ENCODE data around the gene MCRIP2.

MCRIP2 gene

GRCh38 chr16:667113-667779 is 25.6 kb downstream of the MCRIP2 start:
- peak overlapping the region; percentile 20 for H3K4me3 ChIP-seq (ENCODE audit: low read depth, low read length)
- no peak for TF ChIP-seq CTCF (IDR thresholded peaks at IDR 0.05; ENCODE audit: insufficient read depth, low read depth, low read length, missing control alignments)
- DNase-seq (ENCODE audit: low read depth) = no peak

DNA sequence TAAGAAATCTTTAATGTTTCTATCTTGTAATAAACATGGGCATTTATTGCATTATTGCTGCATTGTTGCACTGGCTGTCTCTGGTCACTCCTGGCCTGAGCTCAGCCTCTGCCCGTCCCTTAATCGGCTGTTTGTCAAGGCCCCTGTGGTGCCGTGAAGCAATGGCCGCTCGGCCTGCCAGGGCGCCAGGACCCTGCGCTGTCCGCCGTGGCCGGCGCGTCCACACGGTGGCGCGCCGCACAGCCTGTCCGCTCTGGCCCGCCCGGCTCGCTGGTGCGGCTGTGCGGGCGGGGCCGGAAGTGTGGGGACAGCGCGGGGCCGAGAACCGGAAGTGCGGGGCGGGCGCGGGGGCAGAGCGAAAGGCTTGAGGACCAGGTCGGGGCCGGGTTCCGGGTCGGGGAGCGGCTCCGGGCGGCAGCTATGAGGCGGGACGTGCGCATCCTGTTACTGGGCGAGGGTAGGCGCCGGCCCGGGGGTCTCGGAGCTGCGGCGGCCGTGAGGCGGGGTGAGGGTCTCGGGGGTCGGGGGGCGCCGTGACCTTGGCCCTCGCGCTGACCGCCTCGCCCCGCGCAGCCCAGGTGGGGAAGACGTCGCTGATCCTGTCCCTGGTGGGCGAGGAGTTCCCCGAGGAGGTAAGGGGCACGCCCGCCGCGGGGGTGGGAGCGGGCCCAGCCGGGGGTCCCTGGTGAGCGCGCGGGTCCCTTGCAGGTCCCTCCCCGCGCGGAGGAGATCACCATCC is 26.3 kb downstream of the MCRIP2 start, which contains the start of gene RHOT2:
Gene RHOT2 (plus strand): TSS at position 353 of the 739 bp plus-strand sequence. CDS start 68 bp downstream, at position 421.
- peak within 1 kb of the TSS; percentile 71 for H3K4me3 ChIP-seq (ENCODE audit: low read depth, low read length)
- peak; percentile 89 for TF ChIP-seq CTCF (IDR thresholded peaks at IDR 0.05; ENCODE audit: insufficient read depth, low read depth, low read length, missing control alignments)
- peak; percentile 97 for DNase-seq (ENCODE audit: low read depth)

GRCh38 chr16:668519-669171 is 27.0 kb downstream of the MCRIP2 start:
- no peak for TF ChIP-seq CTCF (IDR thresholded peaks at IDR 0.05; ENCODE audit: insufficient read depth, low read depth, low read length, missing control alignments)
- peak overlapping the region; percentile 71 for H3K4me3 ChIP-seq (ENCODE audit: low read depth, low read length)
- no peak for DNase-seq (ENCODE audit: low read depth)

- DNase-seq (ENCODE audit: low read depth) = no peak
- no peak for TF ChIP-seq CTCF (IDR thresholded peaks at IDR 0.05; ENCODE audit: insufficient read depth, low read depth, low read length, missing control alignments)
- H3K4me3 ChIP-seq (ENCODE audit: low read depth, low read length) = no peak overlapping the region
Observed at GRCh38 chr16:669666-670065, 28.0 kb downstream of the MCRIP2 start.

GRCh38 chr16:670485-671352 is 29.1 kb downstream of the MCRIP2 start:
- H3K4me3 ChIP-seq (ENCODE audit: low read depth, low read length) = no peak overlapping the region
- no peak for DNase-seq (ENCODE audit: low read depth)
- TF ChIP-seq CTCF (IDR thresholded peaks at IDR 0.05; ENCODE audit: insufficient read depth, low read depth, low read length, missing control alignments) = no peak

GRCh38 chr16:671353-672131 is 29.9 kb downstream of the MCRIP2 start:
- TF ChIP-seq CTCF (IDR thresholded peaks at IDR 0.05; ENCODE audit: insufficient read depth, low read depth, low read length, missing control alignments) = no peak
- H3K4me3 ChIP-seq (ENCODE audit: low read depth, low read length) = no peak overlapping the region
- no peak for DNase-seq (ENCODE audit: low read depth)
